ENCODE data around the gene SCFD2.

- TF ChIP-seq SUZ12 (IDR thresholded peaks at IDR 0.05) (no peak), ELF4 (IDR thresholded peaks at IDR 0.05) (no peak), ARNT (IDR thresholded peaks at IDR 0.05) (no peak), LEF1 (IDR thresholded peaks at IDR 0.05; ENCODE audit: borderline replicate concordance) (no peak), BHLHE40 (IDR thresholded peaks at IDR 0.05; ENCODE audit: borderline replicate concordance) (no peak), HDGF (IDR thresholded peaks at IDR 0.05; ENCODE audit: borderline replicate concordance) (no peak), SP1 (IDR thresholded peaks at IDR 0.05) (no peak), CTBP1 (IDR thresholded peaks at IDR 0.05; ENCODE audit: borderline replicate concordance) (no peak), PKNOX1 (IDR thresholded peaks at IDR 0.05) (no peak), NFRKB (IDR thresholded peaks at IDR 0.05) (no peak), FOXK2 (IDR thresholded peaks at IDR 0.05) (no peak), TARDBP (IDR thresholded peaks at IDR 0.05) (no peak), L3MBTL2 (conservative IDR thresholded peaks at IDR 0.05) (no peak), FOXA1 (IDR thresholded peaks at IDR 0.05) (no peak)
Measured at GRCh38 chr4:53364624-53365023, 1.2 kb downstream of the SCFD2 start.
